GM21447 (cell line): ENCODE results near the gene IL6.
"Not testable (repeated sequence)": the region's sequence is repeated elsewhere in the genome, so short reads cannot be mapped to it uniquely, and the experiment has no call there.

Experiments
- ATAC-seq: cut with Tn5 transposase; IDR thresholded peaks from one replicate; pipeline ENCODE4 v1.9.1; 2021; ENCODE audit not compliant: unreplicated experiment

Gene IL6

GRCh38 chr7:22703978-22704610 lies 22.9 kb upstream of the IL6 start:
- not testable (repeated sequence) for ATAC-seq

GRCh38 chr7:22704722-22705121 lies 22.3 kb upstream of the IL6 start:
- ATAC-seq: not testable (repeated sequence)

- not testable (repeated sequence) for ATAC-seq
These were observed 21.1 kb upstream of the IL6 start for GRCh38 chr7:22705874-22706273.

GRCh38 chr7:22707026-22707691 lies 19.8 kb upstream of the IL6 start:
- not testable (repeated sequence) for ATAC-seq

GRCh38 chr7:22708214-22708613 lies 18.8 kb upstream of the IL6 start:
- ATAC-seq: not testable (repeated sequence)

GRCh38 chr7:22708677-22709061 lies 18.3 kb upstream of the IL6 start:
- ATAC-seq: not testable (repeated sequence)

- not testable (repeated sequence) for ATAC-seq
These were observed 17.8 kb upstream of the IL6 start for GRCh38 chr7:22709062-22709829.

GRCh38 chr7:22709857-22710256 lies 17.1 kb upstream of the IL6 start:
- ATAC-seq: no peak

GRCh38 chr7:22712999-22713398 lies 14.0 kb upstream of the IL6 start:
- no peak for ATAC-seq

GRCh38 chr7:22713463-22713862 lies 13.5 kb upstream of the IL6 start:
- no peak for ATAC-seq

- no peak for ATAC-seq
These were observed 11.0 kb upstream of the IL6 start for GRCh38 chr7:22715969-22716368.

- ATAC-seq: no peak
These were observed 9.2 kb upstream of the IL6 start for GRCh38 chr7:22717760-22718159.

- no peak for ATAC-seq
These were observed 8.7 kb upstream of the IL6 start for GRCh38 chr7:22718200-22718711.

- ATAC-seq: no peak
These were observed 8.0 kb upstream of the IL6 start for GRCh38 chr7:22718911-22719420.

GRCh38 chr7:22720791-22721786 lies 5.9 kb upstream of the IL6 start:
- no peak for ATAC-seq

GRCh38 chr7:22722536-22723180 lies 4.3 kb upstream of the IL6 start:
- no peak for ATAC-seq

GRCh38 chr7:22723181-22723601 lies 3.8 kb upstream of the IL6 start:
- ATAC-seq: no peak

GRCh38 chr7:22723637-22724036 lies 3.4 kb upstream of the IL6 start:
- no peak for ATAC-seq

GRCh38 chr7:22724861-22725260 lies 2.1 kb upstream of the IL6 start:
- ATAC-seq: no peak

- ATAC-seq: no peak
These were observed 1.4 kb upstream of the IL6 start for GRCh38 chr7:22725585-22725984.
